GM12865 (cell line): ENCODE data around the gene JAZF1.

Experiments
- DNase-seq: peaks from one replicate; pipeline ENCODE4 v3.0.0; 2010; ENCODE audit warnings: low read depth
- H3K4me3 ChIP-seq: 2 replicates; pipeline ENCODE4 v1.5.1; 2011; ENCODE audit warnings: mild to moderate bottlenecking, low read depth, low read length, control low read depth
- CTCF ChIP-seq: IDR thresholded peaks from 2 replicates; pipeline ENCODE4 v1.5.1; 2011; ENCODE audit warnings: low read length, control low read depth, low read depth, inconsistent platforms; ENCODE audit not compliant: insufficient read depth; ENCODE audit errors: missing control alignments

Gene JAZF1

GRCh38 chr7:28140979-28141378 lies 39.6 kb downstream of the JAZF1 start:
- H3K4me3 ChIP-seq = no peak overlapping the region
- no peak for TF ChIP-seq CTCF
- DNase-seq = no peak

GRCh38 chr7:28138837-28139236 lies 41.8 kb downstream of the JAZF1 start:
- DNase-seq = no peak
- no peak overlapping the region for H3K4me3 ChIP-seq
- no peak for TF ChIP-seq CTCF

- TF ChIP-seq CTCF = no peak
- no peak overlapping the region for H3K4me3 ChIP-seq
- DNase-seq = no peak
Measured at GRCh38 chr7:28137463-28137862, 43.1 kb downstream of the JAZF1 start.

GRCh38 chr7:28136885-28137284 lies 43.7 kb downstream of the JAZF1 start:
- DNase-seq = no peak
- H3K4me3 ChIP-seq = no peak overlapping the region
- no peak for TF ChIP-seq CTCF

- DNase-seq = no peak
- H3K4me3 ChIP-seq = no peak overlapping the region
- no peak for TF ChIP-seq CTCF
Measured at GRCh38 chr7:28136420-28136819, 44.2 kb downstream of the JAZF1 start.

GRCh38 chr7:28135760-28136159 lies 44.8 kb downstream of the JAZF1 start:
- no peak overlapping the region for H3K4me3 ChIP-seq
- no peak for DNase-seq
- TF ChIP-seq CTCF = no peak

GRCh38 chr7:28135315-28135714 lies 45.3 kb downstream of the JAZF1 start:
- no peak for DNase-seq
- H3K4me3 ChIP-seq = no peak overlapping the region
- no peak for TF ChIP-seq CTCF
